ENCODE data around the gene GRM7.

GRCh38 chr3:7407107-7407506, 546.2 kb downstream of the GRM7 start:
- TF ChIP-seq GATA2 (IDR thresholded peaks at IDR 0.05; ENCODE audit: low read depth, low read length), result no peak
- TF ChIP-seq GATA3 (IDR thresholded peaks at IDR 0.05; ENCODE audit: low read depth, low read length), result no peak

Data from SH-SY5Y (cell line).